HK-2 (cell line): Measurements from ENCODE around the gene CAMK2G.
"Not testable (repeated sequence)": the region's sequence is repeated elsewhere in the genome, so short reads cannot be mapped to it uniquely, and the experiment has no call there.

Experiments
- DNase-seq: peaks from one replicate; pipeline ENCODE4 v3.0.0-alpha.2; 2018; ENCODE audit not compliant: unreplicated experiment

The CAMK2G gene

DNA sequence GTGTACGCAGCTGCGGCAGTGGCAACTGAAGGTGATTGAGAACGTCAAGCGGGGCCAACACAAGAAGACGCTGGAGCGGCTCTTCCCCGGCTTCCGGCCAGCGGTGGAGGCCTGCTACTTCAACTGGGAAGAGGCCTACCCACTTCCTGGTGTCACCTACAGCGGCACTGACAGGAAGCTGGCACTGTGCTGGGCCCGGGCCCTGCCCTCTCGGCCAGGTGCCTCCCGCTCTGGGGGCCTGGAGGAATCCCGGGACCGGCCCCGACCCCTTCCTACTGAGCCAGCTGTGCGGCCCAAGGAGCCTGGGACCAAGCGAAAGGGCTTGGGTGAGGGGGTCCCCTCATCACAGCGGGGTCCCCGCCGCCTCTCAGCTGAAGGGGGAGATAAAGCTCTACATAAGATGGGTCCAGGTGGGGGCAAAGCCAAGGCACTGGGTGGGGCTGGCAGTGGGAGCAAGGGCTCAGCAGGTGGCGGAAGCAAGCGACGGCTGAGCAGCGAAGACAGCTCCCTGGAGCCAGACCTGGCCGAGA, 82.4 kb downstream of the CAMK2G start:
- DNase-seq: no peak

DNA sequence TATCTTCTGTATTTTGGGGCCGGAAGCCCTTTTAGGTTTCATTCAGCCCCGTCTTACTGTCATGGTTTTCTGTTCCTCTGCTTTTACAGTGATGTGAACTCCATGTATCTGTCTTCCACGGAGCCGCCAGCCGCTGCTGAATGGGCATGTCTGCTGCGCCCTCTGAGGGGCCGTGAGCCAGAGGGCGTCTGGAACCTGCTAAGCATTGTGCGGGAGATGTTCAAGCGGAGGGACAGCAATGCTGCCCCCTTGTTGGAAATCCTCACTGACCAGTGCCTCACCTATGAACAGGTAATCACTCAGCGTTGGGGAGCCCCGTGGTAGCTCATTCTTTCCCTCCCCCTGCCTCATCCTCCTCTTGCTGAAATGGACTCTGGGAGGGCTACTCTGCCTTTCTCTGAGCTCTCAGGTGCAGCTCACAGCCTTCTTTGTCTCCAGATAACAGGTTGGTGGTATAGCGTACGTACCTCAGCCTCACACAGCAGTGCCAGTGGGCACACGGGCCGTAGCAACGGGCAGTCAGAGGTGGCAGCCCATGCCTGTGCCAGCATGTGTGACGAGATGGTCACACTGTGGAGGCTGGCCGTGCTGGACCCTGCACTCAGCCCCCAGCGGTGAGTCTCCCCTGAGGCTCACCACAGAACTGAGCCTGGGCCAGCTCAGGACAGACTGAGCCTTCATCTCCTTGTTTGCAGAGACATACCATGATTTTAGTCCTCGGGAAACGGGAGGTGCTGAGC, 83.3 kb downstream of the CAMK2G start:
- DNase-seq: no peak

DNA sequence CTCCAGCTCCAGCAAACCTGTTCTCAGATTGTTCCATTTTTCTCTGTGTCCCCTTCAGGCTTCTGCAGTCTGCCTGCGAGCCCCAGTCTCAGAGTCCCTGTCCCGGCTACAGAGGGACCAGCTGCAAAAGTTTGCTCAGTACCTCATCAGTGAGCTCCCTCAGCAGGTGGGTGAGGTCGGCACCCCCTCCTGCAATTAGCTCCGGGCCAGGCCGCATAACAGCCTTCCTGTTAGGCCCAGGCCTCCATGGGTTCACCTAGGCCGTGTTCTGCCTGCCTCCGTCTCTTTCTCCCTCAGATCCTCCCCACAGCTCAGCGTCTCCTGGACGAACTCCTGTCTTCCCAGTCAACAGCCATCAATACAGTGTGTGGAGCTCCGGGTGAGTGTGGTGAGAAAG, 84.7 kb downstream of the CAMK2G start:
- DNase-seq: no peak

DNA sequence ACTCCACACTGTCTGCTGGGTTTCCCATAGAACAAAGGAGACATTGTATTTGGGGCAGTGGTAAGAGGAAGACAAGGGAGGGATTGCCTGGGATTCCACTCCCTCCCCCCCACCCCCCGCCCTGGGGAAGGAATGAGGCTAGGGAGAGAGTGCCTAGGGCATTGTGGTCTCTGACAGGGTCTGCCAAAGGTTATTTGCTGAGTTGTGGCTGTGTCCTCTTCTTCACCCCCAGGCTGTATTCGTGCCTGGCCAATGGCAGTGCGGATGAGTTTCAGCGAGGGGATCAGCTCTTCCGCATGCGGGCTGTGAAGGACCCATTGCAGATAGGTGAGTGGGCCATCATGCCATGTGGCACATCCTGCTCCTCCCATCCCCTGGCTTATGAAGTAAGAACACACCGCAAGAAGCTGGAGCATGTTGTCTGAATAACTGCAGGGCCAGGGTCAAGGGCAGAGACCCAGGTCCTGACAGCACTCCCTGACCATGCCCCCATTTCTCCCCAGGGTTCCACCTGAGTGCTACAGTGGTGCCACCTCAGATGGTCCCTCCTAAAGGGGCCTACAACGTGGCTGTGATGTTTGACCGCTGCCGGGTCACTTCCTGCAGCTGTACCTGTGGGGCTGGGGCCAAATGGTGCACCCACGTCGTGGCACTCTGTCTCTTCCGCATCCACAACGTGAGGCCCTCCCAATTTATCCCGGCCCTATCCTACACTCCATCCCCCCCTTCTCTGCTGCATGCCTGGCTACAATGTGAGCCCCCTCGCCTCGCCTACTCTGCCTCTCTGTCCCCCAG, 85.3 kb downstream of the CAMK2G start:
- DNase-seq: no peak

DNA sequence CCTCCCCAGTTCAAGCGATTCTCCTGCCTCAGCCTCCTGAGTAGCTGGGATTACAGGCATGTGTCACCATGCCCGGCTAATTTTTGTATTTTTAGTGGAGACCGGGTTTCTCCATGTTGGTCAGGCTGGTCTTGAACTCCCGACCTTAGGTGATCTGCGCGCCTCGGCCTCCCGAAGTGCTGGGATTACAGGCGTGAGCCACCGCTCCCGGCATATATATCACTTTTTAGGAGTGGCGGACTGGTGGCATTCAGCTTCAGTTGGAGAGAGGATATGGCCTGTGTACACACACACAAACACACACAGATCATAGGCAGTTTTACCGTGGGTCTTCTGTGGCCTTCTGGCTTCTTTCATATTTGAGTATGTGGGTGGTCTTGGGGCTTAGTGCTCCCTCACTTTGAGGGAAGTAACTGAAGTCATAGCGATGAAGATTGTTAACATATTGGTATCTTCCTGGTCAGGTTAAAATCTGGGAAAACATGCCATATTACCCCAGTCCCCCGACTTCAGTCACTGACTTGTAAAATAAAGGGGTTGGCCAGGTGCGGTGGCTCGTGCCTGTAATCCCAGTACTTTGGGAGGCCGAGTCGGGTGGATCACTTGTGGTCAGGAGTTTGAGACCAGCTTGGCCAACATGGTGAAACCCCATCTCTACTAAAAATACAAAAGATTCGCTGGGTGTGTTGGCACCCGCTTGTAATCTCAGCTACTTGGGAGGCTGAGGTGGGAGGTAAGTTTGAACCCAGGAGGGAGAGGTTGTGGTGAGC, 87.1 kb downstream of the CAMK2G start:
- not testable (repeated sequence) for DNase-seq

DNA sequence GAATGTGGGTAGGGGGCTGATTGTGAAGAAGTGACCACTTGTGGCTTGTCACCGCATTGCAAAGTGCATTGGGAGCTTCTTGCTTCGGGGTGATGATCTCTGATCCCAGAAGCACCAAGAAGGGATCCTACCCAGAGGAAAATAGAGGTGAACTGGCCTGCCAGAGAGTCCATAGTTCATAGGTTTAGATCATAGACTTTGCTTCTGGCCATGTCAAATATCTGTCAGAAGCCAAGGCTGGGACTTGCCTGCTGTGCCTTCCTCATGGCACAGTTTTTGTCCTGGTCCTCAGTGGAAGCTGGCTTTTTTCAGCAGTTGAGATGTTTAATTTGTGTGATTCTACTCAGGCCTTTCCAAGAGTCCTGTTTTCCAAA, 87.9 kb downstream of the CAMK2G start:
- DNase-seq: no peak

DNA sequence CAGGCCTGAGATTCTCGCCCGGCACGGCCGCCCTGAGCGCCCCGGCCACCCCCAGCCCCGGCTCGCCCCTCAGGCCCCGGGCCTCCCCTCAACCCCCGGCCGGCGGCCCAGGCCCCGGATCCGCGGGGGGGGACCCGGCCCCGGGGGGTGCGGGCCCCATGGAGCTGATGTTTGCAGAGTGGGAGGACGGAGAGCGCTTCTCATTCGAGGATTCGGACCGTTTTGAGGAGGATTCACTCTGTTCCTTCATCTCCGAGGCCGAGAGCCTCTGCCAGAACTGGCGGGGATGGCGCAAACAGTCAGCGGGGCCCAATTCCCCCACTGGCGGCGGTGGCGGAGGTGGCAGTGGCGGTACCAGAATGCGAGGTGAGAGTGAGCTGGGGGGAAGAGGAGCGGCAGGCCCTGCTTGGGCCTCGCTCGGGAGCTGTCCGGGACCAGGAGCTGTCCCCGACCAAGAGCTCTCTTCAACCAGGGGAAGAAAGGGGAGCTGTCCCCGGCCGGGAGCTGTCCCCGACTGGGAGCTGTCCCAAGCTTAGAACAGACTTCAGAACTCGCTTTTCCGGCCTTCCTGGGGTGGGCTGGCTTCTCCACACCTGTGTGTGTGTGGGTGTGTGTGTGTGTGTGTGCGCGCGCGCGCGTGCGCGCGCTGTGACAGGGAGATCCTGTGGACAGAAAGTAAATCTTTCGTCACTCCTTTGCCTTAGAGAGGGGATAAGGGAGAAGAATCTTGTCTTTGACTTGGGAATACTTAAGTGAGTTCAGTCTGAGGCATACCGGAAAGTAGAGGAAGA, 88.4 kb downstream of the CAMK2G start:
- DNase-seq: peak; percentile 73

DNA sequence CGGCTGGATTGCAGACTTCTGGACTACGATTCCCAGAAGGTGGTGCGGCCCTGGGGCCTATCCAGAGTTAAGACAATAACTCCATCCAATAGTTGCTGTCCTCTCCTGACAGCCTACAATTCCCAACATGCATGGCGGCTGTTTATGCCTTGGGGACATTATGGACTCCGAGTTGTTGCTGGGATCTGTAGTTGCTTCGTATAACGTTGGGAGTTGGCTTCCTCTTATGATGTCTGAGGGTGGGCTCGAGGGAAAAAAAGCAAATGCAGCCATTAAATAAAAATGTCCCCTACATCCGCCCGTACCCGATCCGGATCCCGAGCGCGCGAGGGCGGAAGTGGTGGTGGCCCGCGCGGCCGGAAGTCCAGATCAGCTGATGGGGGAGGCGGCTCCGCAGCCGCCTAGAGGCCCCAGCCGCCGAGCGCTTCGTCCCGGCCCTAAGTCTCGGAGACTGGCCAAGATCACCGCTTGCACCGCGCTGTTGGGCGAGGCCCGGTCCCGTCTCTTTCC, 89.1 kb downstream of the CAMK2G start, which contains the start of gene ZSWIM8:
ZSWIM8 (plus strand) TSS at position 396 of the 510 bp plus-strand sequence. CDS start 273 bp downstream, outside the sequence.
- peak; percentile 90 for DNase-seq

DNA sequence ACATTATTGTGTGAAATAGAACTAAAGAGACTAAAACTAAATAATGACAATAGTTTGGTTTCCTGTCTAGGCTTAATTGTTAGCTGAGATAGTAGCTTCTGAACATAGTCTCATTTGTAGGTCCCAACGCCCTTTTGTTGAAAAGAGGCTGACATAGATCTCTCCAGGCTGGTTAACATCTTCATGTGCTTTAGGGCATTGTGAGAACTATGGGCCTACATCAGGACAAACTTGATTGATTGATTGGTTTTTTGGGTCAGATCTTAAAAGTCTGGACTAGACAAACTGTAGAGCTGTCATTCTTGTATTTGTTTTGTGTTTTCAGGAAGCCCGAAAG, 91.6 kb downstream of the CAMK2G start:
- no peak for DNase-seq

DNA sequence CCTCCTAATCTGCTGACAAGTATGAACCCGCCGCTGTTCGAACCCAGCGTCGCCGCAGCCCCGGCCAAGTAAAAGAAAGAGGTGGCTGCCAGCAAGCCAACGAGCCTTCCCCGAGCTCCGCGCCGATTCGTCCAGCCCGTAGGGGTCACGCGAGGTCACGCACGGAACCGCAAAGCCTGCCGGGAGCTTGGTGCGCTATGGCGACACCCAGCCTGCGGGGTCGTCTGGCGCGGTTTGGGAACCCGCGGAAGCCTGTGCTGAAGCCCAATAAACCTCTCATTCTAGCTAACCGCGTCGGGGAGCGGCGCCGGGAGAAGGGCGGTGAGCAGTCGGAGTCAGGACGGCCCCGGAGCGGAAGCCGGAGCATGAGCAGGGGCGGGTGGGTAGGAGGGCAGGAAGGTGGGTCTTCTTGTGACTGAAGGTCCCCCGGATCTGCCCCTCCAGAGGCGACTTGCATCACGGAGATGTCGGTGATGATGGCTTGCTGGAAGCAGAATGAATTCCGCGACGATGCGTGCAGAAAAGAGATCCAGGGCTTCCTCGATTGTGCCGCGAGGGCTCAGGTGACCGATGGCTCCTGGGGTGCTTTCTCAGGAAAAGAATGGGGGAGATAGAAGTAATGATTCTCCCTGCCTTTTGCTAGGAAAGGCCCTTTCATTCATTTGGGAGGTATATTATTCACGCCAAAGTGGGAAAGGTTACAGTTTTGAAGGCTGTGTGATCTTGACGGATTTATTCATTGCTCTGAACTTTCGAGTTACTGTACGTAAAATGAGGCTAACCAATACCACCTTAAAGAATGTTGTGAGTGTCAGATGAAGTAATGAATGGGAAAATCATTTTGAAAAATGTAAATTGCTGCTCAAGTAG, 92.2 kb downstream of the CAMK2G start, which contains the start of gene CHCHD1:
CHCHD1 (plus strand) TSS at position 170 of the 870 bp plus-strand sequence; CDS start at position 198, 28 bp downstream.
- DNase-seq: peak; percentile 93

DNA sequence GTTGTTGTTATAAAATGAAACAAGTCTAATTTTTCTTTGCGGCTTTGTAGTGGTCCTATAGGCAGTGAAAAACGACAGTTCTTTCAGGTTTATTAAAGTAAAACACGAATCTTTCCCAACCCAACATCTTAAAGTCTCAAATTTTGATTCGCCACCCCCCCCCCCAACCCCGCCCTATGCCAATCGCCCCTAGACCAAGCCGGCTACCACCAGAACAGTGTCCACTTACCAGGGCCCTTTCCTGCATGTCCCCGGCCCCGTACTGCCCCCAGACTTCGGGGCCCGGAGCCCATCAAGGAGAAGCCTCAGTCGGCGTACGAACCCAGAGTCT, 92.8 kb downstream of the CAMK2G start:
- DNase-seq: no peak

DNA sequence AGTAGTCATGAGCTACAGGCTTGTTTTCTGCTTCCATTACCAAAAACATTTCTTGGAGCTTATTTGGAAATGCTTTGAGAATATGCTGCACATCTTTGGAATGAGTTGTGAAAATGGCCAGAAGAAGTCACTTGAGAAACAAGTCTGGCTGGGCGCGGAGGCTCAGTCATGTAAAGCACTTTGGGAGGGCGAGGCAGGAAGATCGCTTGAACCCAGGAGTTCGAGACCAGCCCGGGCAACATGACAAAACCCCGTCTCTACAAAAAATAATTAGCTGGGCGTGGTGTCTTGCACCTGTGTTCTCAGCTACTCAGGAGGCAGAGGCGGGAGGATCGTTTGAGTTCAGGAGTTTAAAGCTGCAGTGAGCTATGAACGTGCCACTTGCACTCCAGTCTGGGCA, 93.4 kb downstream of the CAMK2G start:
- DNase-seq: no peak

DNA sequence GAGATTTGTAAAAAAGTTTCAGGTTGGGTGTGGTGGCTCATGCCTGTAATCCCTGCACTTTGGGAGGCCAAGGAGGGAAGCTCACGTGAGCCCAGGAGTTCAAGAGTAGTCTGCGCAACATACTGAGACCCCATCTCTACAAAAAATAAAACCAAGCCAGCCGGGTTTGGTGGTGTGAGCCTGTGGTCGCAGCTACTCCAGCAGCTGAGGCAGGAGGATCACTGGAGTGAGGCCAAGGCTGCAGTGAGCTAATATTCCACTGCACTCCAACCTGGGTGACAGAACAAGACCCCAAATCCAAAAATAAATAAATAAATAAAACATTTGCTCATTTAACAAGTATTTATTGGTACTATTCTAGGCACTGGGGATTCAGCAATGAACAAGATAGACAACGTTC, 94.1 kb downstream of the CAMK2G start:
- DNase-seq: no peak

DNA sequence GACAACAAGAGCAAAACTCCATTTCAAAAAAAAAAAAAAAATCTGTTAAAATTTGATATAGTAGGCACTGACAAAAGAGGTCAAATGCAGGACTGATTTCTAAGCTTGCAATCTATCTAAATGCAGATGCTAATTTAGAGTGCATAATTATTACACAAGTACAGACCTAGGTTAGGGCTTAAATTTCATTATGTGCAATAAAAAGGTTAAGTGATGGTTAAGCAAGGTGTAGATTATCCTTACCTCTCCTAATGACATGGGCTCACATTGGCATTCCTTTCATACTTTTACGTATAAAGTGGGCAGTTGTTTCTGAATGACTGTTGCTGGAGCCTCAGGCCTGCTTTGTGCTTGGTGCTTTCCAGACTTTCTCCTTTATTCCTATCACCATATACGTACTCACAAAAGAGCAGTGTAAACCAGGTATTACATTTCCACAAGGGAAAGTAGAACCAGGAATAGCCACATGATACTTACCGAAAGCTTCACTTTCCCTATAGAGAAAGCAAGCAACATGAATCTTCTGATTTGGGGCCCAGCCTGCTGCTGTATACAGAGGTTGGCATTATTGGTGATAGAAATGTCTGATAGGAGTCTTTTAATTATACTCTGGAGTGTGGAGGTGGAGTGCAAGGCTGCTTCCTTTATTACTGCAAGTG, 94.7 kb downstream of the CAMK2G start:
- no peak for DNase-seq

DNA sequence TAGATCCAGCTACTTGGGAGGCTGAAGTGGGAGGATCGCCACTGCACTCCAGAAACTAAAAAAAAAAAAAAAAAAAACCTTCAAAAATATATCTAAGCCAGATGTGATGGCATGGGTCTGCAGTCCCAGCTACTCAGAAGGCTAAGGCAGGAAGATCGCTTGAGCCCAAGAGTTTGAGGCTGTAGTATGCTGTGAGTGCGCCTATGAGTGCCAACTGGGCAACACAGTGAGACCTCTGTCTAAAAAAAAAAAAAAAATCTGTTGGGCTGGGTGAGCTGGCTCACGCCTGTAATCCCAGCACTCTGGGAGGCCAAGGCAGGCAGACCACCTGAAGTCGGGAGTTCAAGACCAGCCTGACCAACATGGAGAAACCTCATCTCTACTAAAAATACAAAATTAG, 95.3 kb downstream of the CAMK2G start:
- no peak for DNase-seq

DNA sequence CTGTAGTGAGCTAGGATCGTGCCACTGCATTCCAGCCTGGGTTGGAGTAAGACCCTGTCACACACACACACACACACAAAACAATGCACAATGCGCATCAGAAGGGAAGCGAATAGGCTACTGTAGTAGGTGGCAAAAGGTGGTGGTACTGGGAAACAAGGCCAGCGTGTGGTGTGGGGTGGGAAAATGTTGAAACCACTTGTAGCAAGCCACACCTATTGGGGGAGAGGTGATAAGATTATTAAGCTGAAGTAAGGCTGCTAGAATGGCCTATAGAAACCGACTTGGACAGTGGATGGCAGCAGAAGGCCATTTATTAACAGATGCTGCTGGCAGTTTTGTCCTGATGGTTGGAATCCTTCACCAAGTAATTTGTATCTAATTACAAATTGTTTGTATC, 99.7 kb downstream of the CAMK2G start:
- DNase-seq: no peak

DNA sequence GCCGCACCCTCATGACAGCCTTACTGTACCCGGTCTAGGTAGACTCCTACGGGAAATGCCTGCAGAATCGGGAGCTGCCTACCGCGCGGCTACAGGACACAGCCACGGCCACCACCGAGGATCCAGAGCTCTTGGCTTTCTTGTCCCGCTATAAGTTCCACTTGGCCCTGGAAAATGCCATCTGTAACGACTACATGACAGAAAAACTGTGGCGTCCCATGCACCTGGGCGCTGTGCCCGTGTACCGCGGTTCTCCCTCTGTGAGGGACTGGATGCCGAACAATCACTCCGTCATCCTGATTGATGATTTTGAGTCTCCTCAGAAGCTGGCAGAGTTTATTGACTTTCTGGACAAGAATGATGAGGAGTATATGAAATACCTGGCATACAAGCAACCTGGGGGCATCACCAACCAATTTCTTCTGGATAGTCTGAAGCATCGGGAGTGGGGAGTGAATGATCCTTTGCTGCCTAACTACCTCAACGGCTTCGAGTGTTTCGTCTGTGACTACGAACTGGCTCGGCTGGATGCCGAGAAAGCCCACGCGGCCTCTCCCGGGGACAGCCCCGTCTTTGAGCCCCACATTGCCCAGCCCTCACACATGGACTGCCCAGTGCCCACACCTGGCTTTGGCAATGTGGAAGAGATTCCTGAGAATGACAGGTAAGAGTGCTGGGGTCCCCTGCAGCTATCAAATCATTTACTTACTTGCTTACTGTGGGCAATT, 101.0 kb downstream of the CAMK2G start:
- DNase-seq: no peak

DNA sequence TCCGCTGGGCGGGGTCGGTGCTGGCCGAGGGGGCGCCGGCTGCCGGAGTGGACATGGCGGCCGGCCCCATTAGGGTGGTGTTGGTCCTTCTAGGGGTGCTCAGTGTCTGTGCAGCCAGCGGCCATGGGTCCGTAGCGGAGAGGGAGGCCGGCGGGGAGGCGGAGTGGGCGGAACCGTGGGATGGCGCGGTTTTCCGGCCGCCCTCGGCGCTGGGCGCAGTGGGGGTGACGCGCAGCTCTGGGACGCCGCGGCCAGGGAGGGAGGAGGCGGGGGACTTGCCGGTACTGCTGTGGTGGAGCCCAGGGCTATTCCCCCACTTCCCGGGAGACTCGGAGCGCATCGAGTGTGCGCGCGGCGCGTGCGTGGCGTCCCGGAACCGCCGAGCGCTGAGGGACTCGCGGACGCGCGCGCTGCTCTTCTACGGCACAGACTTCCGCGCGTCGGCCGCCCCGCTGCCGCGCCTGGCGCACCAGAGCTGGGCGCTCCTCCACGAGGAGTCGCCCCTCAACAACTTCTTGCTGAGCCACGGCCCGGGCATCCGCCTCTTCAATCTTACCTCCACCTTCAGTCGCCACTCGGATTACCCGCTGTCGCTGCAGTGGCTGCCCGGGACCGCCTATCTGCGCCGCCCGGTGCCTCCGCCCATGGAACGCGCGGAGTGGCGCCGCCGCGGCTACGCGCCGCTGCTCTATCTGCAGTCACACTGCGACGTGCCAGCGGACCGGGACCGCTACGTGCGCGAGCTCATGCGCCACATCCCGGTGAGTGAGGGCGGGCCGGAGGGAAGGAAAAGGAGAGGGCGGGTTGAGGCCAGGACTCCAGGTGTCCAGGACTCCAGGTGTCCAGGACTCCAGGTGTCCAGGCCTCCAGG, 101.8 kb downstream of the CAMK2G start:
- DNase-seq: peak; percentile 93
